Trophoblast cell (in vitro differentiated cells and primary cell): Measurements from ENCODE around the gene OSM.

Source experiments
- DNase-seq, 2 donors: peaks; one replicate each; pipeline ENCODE4 v3.0.0-alpha.2; 2016
- H2AFZ ChIP-seq: 2 replicates; pipeline ENCODE4 v1.6.1; 2013; ENCODE audit warnings: low read length, moderate library complexity, mild to moderate bottlenecking; ENCODE audit not compliant: insufficient read depth, poor library complexity
- H2AK5ac ChIP-seq: 2 replicates; pipeline ENCODE4 v1.6.1; 2013; ENCODE audit warnings: mild to moderate bottlenecking, low read length
- H2BK120ac ChIP-seq: 2 replicates; pipeline ENCODE4 v1.6.1; 2013; ENCODE audit warnings: low read length, mild to moderate bottlenecking, moderate library complexity; ENCODE audit not compliant: insufficient read depth, poor library complexity
- H2BK12ac ChIP-seq: 2 replicates; pipeline ENCODE4 v1.6.1; 2013; ENCODE audit warnings: mild to moderate bottlenecking, low read length, moderate library complexity
- H2BK5ac ChIP-seq: 2 replicates; pipeline ENCODE4 v1.6.1; 2013; ENCODE audit warnings: low read length, low read depth, moderate library complexity, mild to moderate bottlenecking; ENCODE audit not compliant: poor library complexity
- H3K14ac ChIP-seq: 2 replicates; pipeline ENCODE4 v1.6.1; 2013; ENCODE audit warnings: mild to moderate bottlenecking, low read length
- H3K18ac ChIP-seq: 2 replicates; pipeline ENCODE4 v1.6.1; 2013; ENCODE audit warnings: mild to moderate bottlenecking, low read length
- H3K23ac ChIP-seq: 2 replicates; pipeline ENCODE4 v1.6.1; 2013; ENCODE audit warnings: low read length
- H3K27ac ChIP-seq: 2 replicates; pipeline ENCODE4 v1.5.1; 2013; ENCODE audit warnings: low read depth, mild to moderate bottlenecking, inconsistent platforms, low read length, moderate library complexity
- H3K27me3 ChIP-seq: 2 replicates; pipeline ENCODE4 v1.6.1; 2013; ENCODE audit warnings: inconsistent platforms, mild to moderate bottlenecking, low read length, moderate library complexity; ENCODE audit not compliant: insufficient read depth
- H3K36me3 ChIP-seq, 2 experiments: 1 replicate in 1 of 2; 2 replicates in 1 of 2; pipeline ENCODE4 v1.6.1; 2013; ENCODE audit warnings: low read length in 2 of 2, mild to moderate bottlenecking in 2 of 2, moderate library complexity in 1 of 2; ENCODE audit not compliant: insufficient read depth in 2 of 2, control insufficient read depth in 1 of 2
- H3K4ac ChIP-seq: 2 replicates; pipeline ENCODE4 v1.6.1; 2013; ENCODE audit warnings: low read depth, mild to moderate bottlenecking, low read length, moderate library complexity
- H3K4me1 ChIP-seq, 2 experiments: 1 replicate in 1 of 2; 2 replicates in 1 of 2; pipeline ENCODE4 v1.6.1; 2013; ENCODE audit warnings: low read length in 2 of 2, mild to moderate bottlenecking in 2 of 2, moderate library complexity in 1 of 2; ENCODE audit not compliant: insufficient read depth in 2 of 2, control insufficient read depth in 1 of 2
- H3K4me2 ChIP-seq: 2 replicates; pipeline ENCODE4 v1.6.1; 2013; ENCODE audit warnings: inconsistent platforms, mild to moderate bottlenecking, low read length, moderate library complexity
- H3K4me3 ChIP-seq: 2 replicates; pipeline ENCODE4 v1.5.1; 2013; ENCODE audit warnings: mild to moderate bottlenecking, low read depth, low read length, inconsistent platforms
- H3K79me1 ChIP-seq: one replicate; pipeline ENCODE4 v1.6.1; 2013; ENCODE audit warnings: low read length
- H3K79me2 ChIP-seq: 2 replicates; pipeline ENCODE4 v1.6.1; 2013; ENCODE audit warnings: low read length, mild to moderate bottlenecking; ENCODE audit not compliant: control insufficient read depth, insufficient read depth, poor library complexity
- H3K9ac ChIP-seq: 2 replicates; pipeline ENCODE4 v1.6.1; 2013; ENCODE audit warnings: mild to moderate bottlenecking, low read length
- H3K9me3 ChIP-seq: 2 replicates; pipeline ENCODE4 v1.6.1; 2013; ENCODE audit warnings: low read depth, mild to moderate bottlenecking, control low read depth, inconsistent platforms, low read length; ENCODE audit not compliant: insufficient read depth
- H4K12ac ChIP-seq: 2 replicates; pipeline ENCODE4 v1.6.1; 2013; ENCODE audit warnings: low read depth, mild to moderate bottlenecking, low read length, moderate library complexity
- H4K8ac ChIP-seq: 2 replicates; pipeline ENCODE4 v1.6.1; 2013; ENCODE audit warnings: low read depth, mild to moderate bottlenecking, low read length, moderate library complexity
- H4K91ac ChIP-seq: one replicate; pipeline ENCODE4 v1.6.1; 2013; ENCODE audit warnings: low read depth, mild to moderate bottlenecking, low read length, moderate library complexity
- WGBS: extraction: QIAGEN DNeasy Blood & Tissue Kit; methylation state at CpG from one replicate; pipeline ENCODE4 v1.1.7; 2013; ENCODE audit warnings: missing lambda C conversion rate; ENCODE audit not compliant: insufficient read length, insufficient coverage; ENCODE audit errors: extremely low coverage; 5-methylcytosine and 5-hydroxymethylcytosine counted together

Gene OSM

GRCh38 chr22:30222321-30222720 lies 44.3 kb downstream of the OSM start:
- H3K79me1 ChIP-seq, result no peaks in the 10 kb centered on the region
- no peak overlapping the region for H3K23ac ChIP-seq
- no peak for DNase-seq
- H3K27me3 ChIP-seq, result no peaks in the 10 kb centered on the region
- H3K27ac ChIP-seq, result no peak overlapping the region
- no peak overlapping the region for H3K4me2 ChIP-seq
- no peak overlapping the region for H4K91ac ChIP-seq
- H3K4ac ChIP-seq, result no peak overlapping the region
- peaks cover 2% of the 10 kb centered on the region for H3K9me3 ChIP-seq
- H4K12ac ChIP-seq, result no peak overlapping the region
- H3K14ac ChIP-seq, result no peak overlapping the region
- H2BK5ac ChIP-seq, result no peak overlapping the region
- H3K79me2 ChIP-seq, result no peaks in the 10 kb centered on the region
- no peak overlapping the region for H4K8ac ChIP-seq
- no peak overlapping the region for H2BK120ac ChIP-seq
- no peak overlapping the region for H2AK5ac ChIP-seq
- H3K36me3 ChIP-seq, result no peaks in the 10 kb centered on the region
- no peak overlapping the region for H2AFZ ChIP-seq
- no peak overlapping the region for H2BK12ac ChIP-seq
- no peak overlapping the region for H3K18ac ChIP-seq
- H3K4me1 ChIP-seq, result peaks cover 12 to 14% of the 10 kb centered on the region in 2 experiments
- no peak overlapping the region for H3K9ac ChIP-seq
- no CpG with 5 or more reads among the region's 4 CpGs for WGBS
- H3K4me3 ChIP-seq, result no peak overlapping the region

- no peak overlapping the region for H3K4me2 ChIP-seq
Measured at GRCh38 chr22:30221121-30221992, 45.3 kb downstream of the OSM start.

GRCh38 chr22:30220338-30221012 lies 46.2 kb downstream of the OSM start:
- WGBS, result no CpG with 5 or more reads among the region's 7 CpGs

More at GRCh38 chr22:30221121-30221992, 45.3 kb downstream of the OSM start:
- Histone ChIP-seq H3K14ac (no peak overlapping the region), H3K27ac (no peak overlapping the region), H3K36me3 (no peaks in the 10 kb centered on the region), H4K91ac (no peak overlapping the region), H4K12ac (no peak overlapping the region), H4K8ac (no peak overlapping the region), H3K23ac (no peak overlapping the region), H2AK5ac (no peak overlapping the region), H3K9ac (no peak overlapping the region), H2AFZ (no peak overlapping the region), H3K27me3 (no peaks in the 10 kb centered on the region), H3K18ac (no peak overlapping the region), H3K4me1 (peaks cover 7 to 10% of the 10 kb centered on the region in 2 experiments), H2BK120ac (no peak overlapping the region), H3K79me1 (no peaks in the 10 kb centered on the region), H3K4ac (no peak overlapping the region), H3K4me3 (no peak overlapping the region), H2BK5ac (no peak overlapping the region), H3K79me2 (no peaks in the 10 kb centered on the region), H3K9me3 (peaks cover 2% of the 10 kb centered on the region), H2BK12ac (no peak overlapping the region)
- WGBS, result no CpG with 5 or more reads among the region's 26 CpGs
- no peak for DNase-seq

GRCh38 chr22:30219668-30220278 lies 46.9 kb downstream of the OSM start:
- H3K23ac ChIP-seq, result no peak overlapping the region
- H2BK12ac ChIP-seq, result no peak overlapping the region
- peaks cover 2% of the 10 kb centered on the region for H3K9me3 ChIP-seq
- H2BK120ac ChIP-seq, result no peak overlapping the region
- H4K8ac ChIP-seq, result no peak overlapping the region
- H3K4ac ChIP-seq, result no peak overlapping the region
- no peak overlapping the region for H2BK5ac ChIP-seq
- H4K12ac ChIP-seq, result no peak overlapping the region
- peaks cover 5% of the 10 kb centered on the region in 2 experiments for H3K4me1 ChIP-seq
- H3K4me2 ChIP-seq, result no peak overlapping the region
- no peak overlapping the region for H3K14ac ChIP-seq
- H3K79me1 ChIP-seq, result no peaks in the 10 kb centered on the region
- no peaks in the 10 kb centered on the region for H3K79me2 ChIP-seq
- no peak overlapping the region for H3K27ac ChIP-seq
- H4K91ac ChIP-seq, result no peak overlapping the region
- H2AFZ ChIP-seq, result no peak overlapping the region
- H3K36me3 ChIP-seq, result no peaks in the 10 kb centered on the region
- no peak overlapping the region for H3K4me3 ChIP-seq
- H3K27me3 ChIP-seq, result no peaks in the 10 kb centered on the region
- H3K9ac ChIP-seq, result no peak overlapping the region
- DNase-seq, result no peak
- no peak overlapping the region for H3K18ac ChIP-seq
- no peak overlapping the region for H2AK5ac ChIP-seq

More at GRCh38 chr22:30220338-30221012, 46.2 kb downstream of the OSM start:
- no peak for DNase-seq
- no peaks in the 10 kb centered on the region for H3K27me3 ChIP-seq
- no peak overlapping the region for H3K9ac ChIP-seq
- no peak overlapping the region for H2AFZ ChIP-seq
- H3K4me3 ChIP-seq, result no peak overlapping the region
- H2BK12ac ChIP-seq, result no peak overlapping the region
- H3K4me2 ChIP-seq, result no peak overlapping the region
- H4K8ac ChIP-seq, result no peak overlapping the region
- peaks cover 2% of the 10 kb centered on the region for H3K9me3 ChIP-seq
- H3K4ac ChIP-seq, result no peak overlapping the region
- no peaks in the 10 kb centered on the region for H3K36me3 ChIP-seq
- H3K14ac ChIP-seq, result no peak overlapping the region
- H4K12ac ChIP-seq, result no peak overlapping the region
- H3K18ac ChIP-seq, result no peak overlapping the region
- H4K91ac ChIP-seq, result no peak overlapping the region
- no peak overlapping the region for H3K23ac ChIP-seq
- H3K79me2 ChIP-seq, result no peaks in the 10 kb centered on the region
- no peak overlapping the region for H2AK5ac ChIP-seq
- H2BK5ac ChIP-seq, result no peak overlapping the region
- no peak overlapping the region for H2BK120ac ChIP-seq
- no peaks in the 10 kb centered on the region for H3K79me1 ChIP-seq
- H3K27ac ChIP-seq, result no peak overlapping the region
- H3K4me1 ChIP-seq, result peaks cover 5 to 8% of the 10 kb centered on the region in 2 experiments
